ENCODE data around the gene GLT8D1.
"Not testable (repeated sequence)": the region's sequence is repeated elsewhere in the genome, so short reads cannot be mapped to it uniquely, and the experiment has no call there.

The GLT8D1 gene

GRCh38 chr3:52705688-52706686 is at the start of gene GLT8D1, which contains the start of gene SPCS1:
TSS of gene GLT8D1 (minus strand) at chr3:52705791. CDS start at chr3:52700460, 5,331 bp downstream.
TSS of gene SPCS1 (plus strand) at chr3:52706106. CDS start at chr3:52706247, 141 bp downstream.
- DNase-seq: peak; percentile 45

DNA sequence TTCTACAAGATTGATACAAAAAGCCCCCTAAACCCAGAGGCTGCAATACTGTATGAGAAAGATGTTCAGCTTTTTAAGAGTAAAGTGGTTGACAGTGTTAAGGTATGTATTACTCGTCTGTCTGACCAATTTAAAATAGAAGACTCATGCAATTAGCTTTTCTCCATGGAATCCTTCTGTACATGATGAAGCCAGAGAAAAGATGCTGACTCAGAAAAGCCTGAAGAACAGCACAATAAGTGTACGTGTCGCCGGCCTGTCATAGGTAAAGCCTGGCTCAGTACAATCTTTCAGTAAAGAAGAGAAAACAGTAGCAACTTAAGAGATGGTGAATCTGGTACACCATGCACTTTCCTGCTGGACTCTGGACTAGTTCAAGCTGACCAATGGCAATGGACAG is 48.8 kb upstream of the GLT8D1 start:
- DNase-seq: no peak

- no peak for DNase-seq
These were observed 46.6 kb upstream of the GLT8D1 start for GRCh38 chr3:52752045-52752660.

DNA sequence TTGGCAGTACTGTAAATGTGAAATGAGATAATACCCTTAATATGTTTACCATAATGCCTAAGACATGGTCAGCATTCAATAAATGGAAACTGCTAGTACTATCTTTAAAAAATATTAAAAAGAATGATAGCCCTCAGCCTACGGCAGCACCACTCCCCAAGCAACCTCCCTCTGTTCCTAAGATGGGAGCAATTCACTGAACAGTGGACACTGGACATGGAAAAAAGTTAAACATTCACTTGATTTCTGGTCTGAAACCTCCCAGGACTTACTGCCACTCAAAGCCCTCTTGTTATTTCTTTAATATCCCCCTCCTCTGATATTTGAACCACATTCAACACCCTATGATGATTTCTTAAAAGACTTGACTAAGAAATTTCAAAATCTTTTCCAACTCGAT is 38.1 kb upstream of the GLT8D1 start:
- DNase-seq: no peak

GRCh38 chr3:52743152-52743551 is 37.6 kb upstream of the GLT8D1 start:
- no peak for DNase-seq

DNA sequence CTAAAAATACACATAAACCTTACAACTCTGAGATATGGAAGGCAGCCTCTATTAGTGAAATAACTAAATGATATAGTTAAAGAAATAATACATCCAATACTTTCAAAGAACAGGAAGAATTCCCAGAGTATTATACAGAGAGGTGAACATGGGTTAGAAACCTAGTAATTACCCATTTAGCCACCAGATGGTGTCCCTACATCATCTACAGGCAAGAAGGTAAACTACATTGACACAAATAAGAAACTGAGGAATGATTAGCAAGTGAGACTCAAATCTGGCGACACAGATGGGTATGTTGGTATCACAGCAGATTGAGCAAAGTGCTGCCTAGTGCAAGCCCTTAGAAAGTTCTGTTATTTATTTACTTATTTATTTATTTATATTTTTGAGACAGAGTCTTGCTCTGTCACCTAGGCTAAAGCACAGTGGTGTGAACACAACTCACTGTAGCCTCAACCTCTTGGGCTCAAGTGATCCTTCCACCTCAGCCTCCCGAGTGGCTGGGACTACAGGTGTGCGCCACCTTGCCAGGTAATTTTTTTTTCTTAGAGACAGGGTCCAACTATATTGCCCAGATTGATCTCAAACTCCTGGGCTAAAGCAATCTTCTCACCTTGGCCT is 36.9 kb upstream of the GLT8D1 start:
- no peak for DNase-seq

DNA sequence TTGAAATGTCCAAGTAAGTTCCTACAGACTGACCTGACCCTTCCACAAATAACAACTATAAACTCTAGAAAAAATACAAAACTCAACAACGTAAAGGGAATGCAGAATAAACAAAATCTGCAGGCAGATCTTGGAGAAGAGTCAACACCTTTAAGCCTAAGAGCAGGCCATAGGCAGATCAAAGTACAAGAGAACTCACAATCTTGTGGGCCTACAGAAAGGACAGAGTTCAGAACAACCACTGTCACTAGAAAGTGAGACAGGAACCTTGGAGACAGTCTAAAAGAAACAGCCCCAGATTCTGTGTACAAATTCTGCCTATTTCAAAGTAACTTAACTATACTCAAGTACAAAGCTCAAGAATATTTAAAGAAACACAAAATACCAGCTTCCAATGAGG is 34.1 kb upstream of the GLT8D1 start:
- no peak for DNase-seq

GRCh38 chr3:52733256-52733891 is 27.8 kb upstream of the GLT8D1 start:
- no peak for DNase-seq

DNA sequence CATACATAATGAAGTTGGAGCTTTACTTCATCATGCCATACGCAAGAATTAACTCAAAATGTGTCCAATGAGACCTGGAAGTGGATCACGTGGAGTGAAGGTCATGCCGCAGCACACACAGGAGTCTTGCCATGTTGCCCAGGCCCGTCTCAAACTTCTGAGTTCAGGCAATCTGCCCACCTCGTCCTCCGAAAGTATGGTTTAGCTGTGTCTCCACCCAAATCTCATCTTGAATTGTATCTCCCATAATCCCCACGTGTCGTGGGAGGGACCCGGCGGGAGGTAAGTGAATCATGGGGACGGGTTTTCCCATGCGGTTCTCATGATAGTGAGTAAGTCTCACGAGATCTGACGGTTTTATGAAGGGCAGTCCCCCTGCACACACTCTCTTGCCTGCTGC is 26.0 kb upstream of the GLT8D1 start:
- no peak for DNase-seq

- DNase-seq: no peak
These were observed 25.1 kb upstream of the GLT8D1 start for GRCh38 chr3:52730681-52731080.

- not testable (repeated sequence) for DNase-seq
These were observed 23.2 kb upstream of the GLT8D1 start for GRCh38 chr3:52728753-52729152.

- no peak for DNase-seq
These were observed 18.9 kb upstream of the GLT8D1 start for GRCh38 chr3:52724511-52724910.

GRCh38 chr3:52723935-52724334 is 18.3 kb upstream of the GLT8D1 start:
- DNase-seq: no peak

GRCh38 chr3:52722491-52722890 is 16.9 kb upstream of the GLT8D1 start:
- no peak for DNase-seq

- DNase-seq: no peak
These were observed 16.1 kb upstream of the GLT8D1 start for GRCh38 chr3:52721730-52722008.

DNA sequence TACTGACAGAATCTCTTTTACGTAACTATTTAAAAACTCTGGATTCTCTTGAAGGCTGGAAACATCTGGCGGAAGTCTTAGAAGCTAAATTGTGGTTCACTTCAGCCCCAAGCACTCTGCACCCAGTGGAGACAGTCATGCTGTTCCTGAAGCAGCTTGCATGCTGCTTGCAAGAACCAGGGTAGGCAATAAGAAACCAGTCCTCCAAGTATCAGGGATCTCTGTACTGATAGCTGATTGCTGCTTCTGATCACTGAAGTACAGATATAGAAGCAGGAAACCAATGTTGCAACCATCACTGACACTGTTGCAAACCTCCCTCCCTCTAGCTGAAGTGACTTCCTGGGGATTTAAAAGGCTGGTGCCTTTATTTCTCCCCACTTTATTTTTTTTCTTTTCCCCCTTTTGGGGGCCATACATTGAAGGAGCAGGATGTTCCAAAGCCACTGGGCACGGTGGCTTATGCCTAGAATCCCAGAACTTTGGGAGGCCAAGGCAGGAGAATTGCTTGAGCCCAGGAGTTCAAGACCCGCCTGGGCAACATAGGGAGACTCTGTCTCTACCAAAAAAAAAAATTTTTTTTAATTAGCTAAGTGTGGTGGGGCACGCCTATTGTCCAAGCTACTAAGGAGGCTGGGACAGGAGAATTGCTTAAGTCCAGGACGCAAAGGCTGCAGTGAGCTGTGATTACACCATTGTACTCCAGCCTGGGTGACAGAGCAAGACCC is 15.6 kb upstream of the GLT8D1 start:
- no peak for DNase-seq

- DNase-seq: no peak
These were observed 14.0 kb upstream of the GLT8D1 start for GRCh38 chr3:52719618-52720017.

DNA sequence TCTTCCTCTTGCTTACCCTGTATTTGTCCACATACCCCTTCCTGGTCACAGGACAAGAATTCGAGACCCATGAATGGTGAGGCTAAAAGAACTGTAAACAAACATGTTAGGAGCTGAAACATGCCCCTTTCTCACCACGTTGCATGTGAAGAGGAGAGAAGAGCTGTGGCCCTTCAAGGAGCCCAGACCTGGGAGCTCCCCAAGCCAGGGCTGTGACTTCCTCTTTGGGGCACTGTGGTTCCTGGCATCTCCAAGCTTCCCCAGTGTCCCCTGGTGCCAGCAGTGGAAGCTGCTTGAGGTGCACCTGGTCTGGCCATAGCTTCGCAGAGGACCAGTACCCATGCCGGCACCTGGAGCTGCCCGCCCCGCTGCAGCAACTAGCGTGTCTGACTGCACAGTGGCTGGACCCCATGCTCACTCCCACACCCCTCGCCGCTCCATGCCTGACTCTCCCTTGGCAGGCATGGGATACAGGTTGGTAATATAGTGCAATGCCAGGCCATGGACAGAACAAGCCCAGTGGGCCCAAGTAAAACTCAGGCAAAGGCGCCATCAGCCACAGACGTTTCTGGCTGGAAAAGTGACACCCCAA is 10.2 kb upstream of the GLT8D1 start:
- DNase-seq: no peak

DNA sequence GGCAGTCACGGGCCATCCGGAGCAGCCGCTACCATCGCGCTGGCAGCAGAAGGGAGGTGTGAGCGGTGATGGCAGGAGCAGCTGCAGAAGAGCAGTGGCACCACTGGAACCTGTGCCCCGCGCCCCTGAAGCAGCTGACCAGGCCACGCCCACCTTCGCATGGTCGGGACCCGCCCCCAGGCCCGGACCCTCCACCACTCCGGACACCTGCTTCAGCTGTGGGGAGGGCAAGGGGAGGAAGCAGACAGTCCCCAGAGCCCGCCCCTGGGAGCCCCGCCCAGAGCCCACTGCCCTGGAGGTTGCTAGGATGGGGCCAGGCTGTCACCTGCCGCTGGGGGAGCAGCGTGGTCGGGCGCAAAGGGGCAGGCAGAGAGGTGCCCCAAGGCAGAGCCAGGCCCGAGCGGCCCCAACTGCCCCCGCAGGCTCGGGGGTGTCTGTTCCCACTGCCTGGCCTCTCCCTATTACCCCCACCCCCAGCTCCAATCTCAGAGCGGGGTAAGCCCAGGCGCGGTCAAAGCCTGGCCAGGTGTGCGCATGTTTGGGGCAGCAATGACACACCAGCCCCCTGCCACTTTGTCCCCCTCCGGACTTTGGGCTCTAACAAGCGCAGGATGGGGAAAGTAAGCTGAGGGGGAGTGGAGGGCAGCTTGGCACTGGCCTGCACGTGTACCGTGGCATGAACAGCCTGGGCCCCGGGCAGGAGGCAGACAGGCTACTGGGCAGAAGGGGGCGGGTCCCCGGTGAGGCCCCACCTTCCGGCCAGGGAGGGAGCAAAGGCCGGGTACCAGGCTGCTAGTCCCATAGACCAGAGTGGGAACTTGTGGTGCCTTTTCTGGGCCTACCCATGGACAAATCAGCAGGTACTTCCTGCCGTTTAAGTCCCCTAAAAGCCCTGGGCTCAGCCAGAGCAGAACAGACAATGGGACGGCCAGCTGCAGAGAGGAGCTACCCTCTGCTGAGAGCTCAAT is 9.0 kb upstream of the GLT8D1 start:
- DNase-seq: no peak

- DNase-seq: no peak
These were observed 7.0 kb upstream of the GLT8D1 start for GRCh38 chr3:52712291-52713212.

Measured in NCI-H226 (cell line).